GM12873 (cell line): ENCODE results near the gene TBX1.

ENCODE experiments used
- TF ChIP-seq, protein P1 (sequence below): IDR thresholded peaks from 2 replicates; pipeline ENCODE4 v1.5.1; 2012; ENCODE audit warnings: low read depth, mild to moderate bottlenecking, moderate library complexity, low read length, control low read depth; ENCODE audit not compliant: insufficient read depth; ENCODE audit errors: missing control alignments

TBX1 gene

DNA sequence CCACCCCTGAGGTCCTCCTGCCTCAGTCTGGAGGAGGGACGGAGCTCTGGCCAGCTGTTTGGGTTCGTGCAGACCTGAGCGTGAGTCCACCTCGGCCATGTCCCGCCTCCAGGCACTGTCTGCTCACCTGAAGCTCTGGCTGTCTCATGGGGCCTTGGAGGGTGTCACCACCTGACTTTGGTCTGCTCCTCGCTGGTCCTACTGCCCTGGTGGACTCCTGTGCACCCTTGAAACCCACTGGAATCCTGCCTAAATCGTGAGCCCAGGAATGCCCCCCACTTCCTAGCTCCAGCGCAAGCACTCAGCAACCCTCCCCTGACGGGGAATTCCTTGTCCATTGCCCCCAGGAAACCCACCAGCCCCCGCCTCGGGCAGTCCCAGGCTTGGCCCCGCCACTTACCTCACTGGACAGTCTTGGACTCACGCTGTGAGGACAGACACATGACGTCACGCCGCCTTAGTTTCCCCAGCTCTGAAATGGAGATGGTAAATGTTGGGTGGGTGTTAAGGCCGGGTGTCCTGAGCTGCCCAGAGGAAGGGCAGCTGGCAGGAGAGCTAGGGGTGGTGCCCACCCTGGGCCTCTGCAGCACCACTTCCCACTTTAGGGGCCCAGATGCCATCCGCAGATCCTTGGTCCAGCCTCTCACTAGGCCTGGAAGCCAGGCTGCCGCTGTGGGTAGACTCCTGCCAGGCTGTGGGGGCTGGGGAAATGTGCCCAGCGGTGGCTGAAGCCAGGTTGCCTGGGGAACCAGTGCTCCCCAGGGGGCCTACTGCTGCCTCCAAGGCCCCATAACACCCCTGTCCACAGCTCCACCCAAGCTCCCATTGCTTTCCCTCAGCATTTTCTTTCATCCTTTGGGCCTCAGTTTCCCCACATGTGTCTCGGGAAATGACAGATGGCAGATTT lies 18.2 kb upstream of the TBX1 start:
- TF ChIP-seq, protein P1, sequence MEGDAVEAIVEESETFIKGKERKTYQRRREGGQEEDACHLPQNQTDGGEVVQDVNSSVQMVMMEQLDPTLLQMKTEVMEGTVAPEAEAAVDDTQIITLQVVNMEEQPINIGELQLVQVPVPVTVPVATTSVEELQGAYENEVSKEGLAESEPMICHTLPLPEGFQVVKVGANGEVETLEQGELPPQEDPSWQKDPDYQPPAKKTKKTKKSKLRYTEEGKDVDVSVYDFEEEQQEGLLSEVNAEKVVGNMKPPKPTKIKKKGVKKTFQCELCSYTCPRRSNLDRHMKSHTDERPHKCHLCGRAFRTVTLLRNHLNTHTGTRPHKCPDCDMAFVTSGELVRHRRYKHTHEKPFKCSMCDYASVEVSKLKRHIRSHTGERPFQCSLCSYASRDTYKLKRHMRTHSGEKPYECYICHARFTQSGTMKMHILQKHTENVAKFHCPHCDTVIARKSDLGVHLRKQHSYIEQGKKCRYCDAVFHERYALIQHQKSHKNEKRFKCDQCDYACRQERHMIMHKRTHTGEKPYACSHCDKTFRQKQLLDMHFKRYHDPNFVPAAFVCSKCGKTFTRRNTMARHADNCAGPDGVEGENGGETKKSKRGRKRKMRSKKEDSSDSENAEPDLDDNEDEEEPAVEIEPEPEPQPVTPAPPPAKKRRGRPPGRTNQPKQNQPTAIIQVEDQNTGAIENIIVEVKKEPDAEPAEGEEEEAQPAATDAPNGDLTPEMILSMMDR, result no peak

DNA sequence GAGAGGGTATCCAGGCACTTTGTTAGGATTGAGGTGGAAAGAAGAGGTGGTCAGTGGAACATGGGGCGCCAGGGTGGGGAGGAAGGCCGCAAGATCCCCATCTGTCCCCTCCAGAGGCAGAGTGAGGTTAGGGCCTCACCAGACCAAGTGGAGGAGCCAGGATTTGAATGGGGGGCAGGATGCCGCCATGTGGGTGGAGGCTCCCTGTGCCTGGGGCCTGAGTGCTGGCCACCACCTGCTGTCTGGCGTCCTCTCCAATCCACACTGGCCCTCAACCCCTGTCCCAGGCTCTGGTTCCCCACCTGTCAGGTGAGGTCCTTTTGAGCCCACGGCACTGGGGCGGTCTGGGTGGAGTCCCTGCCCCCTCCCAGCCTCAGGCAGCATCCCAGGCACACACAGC lies 17.5 kb upstream of the TBX1 start:
- TF ChIP-seq, protein P1, result no peak

DNA sequence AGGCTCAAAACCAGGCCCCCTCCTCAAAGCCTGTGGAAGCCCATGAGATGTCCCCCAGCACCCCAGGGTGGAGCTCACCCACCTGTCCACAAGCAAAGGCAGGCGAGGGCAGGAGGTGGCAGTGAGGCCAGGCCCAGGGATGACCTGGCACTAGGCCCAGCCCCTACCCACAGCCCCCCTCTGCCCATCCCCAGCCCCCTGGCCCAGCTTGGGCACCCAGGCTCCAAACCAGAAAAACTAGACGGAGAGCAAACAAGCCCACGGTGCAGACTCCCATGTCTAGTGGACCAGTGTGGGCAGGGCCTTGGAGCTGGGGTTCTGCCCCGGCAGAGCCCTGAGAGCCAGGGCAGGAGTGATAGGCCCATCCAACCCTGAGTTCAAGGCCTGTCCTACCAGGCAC lies 16.9 kb upstream of the TBX1 start:
- TF ChIP-seq, protein P1, result no peak

DNA sequence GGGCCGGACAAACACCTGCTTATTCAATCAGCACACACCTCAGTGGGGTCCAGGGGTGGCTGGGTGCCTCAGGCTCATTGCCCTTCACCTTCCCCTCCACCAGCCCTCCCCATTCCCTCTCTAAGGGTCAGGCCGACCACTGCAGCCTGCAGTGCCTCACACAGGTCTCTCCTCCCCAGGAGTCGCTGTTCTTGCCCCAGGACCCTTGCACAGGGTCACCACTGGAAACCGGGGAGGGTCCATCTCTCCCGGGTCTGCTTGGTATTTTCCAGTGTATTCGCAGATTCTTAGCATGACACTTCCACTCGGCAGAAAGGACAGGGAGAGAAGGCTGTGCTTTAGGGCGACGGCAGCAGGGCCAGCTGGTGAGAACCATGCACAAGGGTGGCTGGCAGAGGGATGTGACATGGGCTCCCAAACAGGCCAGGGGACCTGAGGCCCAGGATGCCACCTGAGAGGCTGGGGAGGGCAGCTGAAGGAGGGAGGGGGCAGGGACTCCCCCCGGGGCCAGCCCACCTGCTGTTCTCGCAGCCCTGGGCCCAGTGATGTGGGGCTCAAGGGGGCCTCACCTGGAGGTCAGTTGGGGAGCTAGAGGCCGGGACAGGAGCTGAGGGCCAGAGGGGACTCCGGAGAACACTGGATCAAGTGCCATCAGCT lies 16.1 kb upstream of the TBX1 start:
- TF ChIP-seq, protein P1, result no peak

DNA sequence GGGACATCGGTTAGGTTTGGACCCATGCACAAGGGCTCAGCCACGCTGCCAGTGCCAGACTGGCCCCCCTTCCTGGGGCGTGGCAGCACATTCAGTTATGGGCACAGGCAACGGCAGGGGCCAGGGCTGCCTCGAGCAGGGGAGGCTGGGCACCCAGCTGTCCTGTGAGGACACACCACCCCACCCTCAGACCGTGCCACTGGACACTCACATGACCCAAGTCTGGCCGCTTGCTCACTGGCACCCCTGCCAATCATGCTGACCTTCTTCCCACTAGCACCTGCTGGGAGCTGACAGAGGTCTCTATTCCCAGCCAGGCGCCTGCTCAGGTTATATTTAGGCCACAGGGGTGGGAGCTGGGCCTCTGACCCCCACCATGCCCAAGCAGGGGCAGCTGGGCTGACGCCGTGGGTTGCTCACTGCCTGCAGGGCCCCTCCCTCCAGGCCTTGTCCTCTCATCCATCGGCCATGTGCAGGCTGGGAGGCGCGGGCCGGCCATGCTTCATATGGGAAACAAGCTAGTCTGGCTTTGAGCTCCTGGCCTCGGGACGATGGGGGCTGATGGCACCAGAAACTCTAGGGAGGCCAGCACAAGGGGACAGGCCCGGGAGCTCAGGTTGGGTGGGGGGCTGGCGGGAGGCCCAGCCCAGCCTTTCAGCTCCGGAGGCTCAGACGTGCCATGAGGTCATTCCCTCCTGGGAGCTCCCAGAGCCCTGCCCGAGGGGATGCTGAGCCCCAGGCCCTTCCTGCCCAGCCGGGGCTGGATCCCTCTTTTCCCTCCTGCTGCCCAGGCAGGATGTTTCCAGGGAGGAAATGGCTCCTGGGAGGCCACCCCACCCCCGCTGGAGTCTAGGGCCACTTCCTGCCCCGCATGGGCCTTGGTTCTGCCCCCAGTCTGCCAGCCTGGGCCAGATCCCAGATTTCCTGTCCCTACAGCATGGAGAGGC lies 15.2 kb upstream of the TBX1 start:
- TF ChIP-seq, protein P1, result no peak

DNA sequence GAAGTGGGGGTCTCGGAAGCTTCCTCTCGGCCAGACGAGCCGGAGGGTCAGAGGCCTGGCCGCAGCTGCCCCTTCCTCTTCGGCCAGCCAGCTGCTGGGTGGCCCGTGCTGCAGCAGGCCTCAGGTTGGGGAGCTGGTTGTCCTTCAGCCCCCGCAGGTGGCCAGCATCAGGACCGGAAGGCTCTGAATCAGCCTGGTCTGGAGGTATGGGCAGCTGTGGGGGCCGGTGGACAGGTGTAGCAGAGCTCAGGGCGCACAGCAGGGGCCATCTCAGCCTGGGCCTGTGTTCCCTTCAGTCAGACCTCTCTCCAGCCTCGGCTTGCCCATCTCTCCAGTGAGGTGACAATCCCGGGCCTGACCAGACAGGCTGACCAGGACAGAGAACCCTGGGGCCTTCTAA lies 13.9 kb upstream of the TBX1 start:
- TF ChIP-seq, protein P1, result no peak
